ENCODE measurements around the gene ANKDD1B. TPM values are rescaled to one million over a fixed set of nuclear protein-coding genes. Genes with fewer than 3 reads are reported as not detected.
"Not testable (repeated sequence)": the region's sequence is repeated elsewhere in the genome, so short reads cannot be mapped to it uniquely, and the experiment has no call there.

ANKDD1B gene
- total RNA-seq, result 1.7 TPM

DNA sequence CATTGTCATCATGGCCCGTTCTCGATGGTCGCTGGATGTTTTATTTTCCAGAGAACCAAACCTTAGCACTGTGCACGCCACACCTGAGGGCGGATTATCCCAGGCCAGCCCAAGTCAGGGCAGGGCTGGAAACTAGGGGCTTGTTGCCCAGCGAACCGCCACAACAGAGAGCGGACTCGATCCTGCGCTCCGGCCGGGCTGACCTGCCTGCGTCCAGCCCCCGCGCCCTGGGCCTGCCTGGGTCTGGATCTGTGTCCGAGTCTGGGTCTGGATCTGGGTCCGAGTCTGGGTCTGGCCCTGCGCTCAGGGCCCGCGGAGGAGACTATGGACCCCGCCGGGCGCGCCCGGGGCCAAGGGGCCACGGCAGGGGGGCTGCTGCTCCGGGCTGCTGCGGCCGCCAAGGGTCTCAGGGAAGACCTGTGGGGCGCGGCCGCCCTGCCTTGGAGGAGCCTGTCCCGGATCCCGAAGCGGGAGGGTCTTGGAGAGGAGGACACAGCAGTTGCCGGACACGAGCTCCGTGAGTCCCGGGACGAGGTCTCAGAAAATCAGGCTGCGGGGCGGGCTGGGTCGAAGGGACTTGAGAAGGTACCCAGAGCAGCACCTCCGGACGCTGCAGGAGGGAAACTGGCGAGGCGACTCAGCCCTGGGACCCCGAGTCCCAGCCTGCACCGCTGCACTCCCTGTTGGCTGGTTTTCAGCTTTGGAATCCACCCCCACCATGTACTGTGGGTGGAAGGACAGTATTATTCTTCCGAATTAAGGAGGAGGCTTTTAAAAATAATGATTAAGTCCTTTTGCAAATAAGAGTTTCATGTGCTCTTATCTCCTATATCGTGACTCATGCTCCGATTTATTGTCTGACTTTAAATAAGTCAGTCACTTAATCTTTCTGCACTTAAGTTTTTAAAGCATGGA, at the start of gene ANKDD1B:
Gene ANKDD1B, plus strand, starts transcription at position 143 of the 915 bp plus-strand sequence. Its CDS starts 182 bp downstream, at position 325.
- DNase-seq, result peak; percentile 10

- DNase-seq, result not testable (repeated sequence)
These were observed 45.1 kb upstream of the ANKDD1B start for GRCh38 chr5:75565991-75566709.

DNA sequence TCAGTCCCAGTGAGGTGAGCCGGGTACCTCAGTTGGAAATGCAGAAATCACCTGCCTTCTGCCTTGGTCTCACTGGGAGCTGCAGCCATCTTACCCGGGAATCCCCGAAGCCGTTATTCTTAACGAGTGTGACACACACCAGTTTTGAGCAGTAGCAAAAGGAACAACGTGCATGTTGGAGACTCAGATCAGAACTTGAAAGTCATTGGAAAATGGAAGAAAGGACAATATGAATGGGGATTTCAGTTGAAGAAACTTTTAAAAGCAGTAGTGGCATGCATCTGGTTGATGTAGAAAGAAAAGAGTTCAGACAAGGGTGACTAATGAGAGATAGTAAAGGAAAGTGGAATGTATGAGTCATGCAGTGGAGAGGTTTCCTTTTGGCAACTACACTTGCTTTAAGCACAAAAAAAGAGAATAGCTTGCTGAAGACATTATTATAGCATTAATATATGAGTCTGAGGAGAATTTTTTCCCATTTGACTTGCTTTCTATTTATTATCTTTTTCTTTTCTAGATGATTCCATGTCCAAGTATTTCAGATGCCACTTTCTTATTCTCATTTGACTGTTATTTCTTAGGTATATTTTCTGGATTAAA, 44.4 kb upstream of the ANKDD1B start:
- no peak for DNase-seq

- no peak for DNase-seq
These were observed 43.5 kb upstream of the ANKDD1B start for GRCh38 chr5:75567710-75568109.

DNA sequence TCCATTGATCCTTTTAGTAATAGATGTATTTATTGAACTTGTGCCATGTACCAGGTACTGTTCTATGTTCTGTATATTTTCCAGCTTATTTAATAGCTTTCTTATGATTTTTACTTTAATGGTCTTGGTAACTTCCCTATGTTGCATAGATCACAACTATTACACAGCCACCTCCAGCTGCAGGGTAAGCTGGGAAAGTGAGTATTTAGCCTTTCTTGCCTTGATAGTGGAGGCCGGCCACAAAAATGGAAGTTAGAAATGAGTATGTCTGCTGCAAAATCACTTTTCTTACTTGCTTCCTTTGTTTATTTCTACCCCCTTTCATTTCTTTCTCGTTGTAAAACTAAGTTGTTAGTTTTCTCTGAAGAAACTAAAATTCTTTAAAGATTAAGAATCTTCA, 43.1 kb upstream of the ANKDD1B start:
- DNase-seq, result no peak

DNA sequence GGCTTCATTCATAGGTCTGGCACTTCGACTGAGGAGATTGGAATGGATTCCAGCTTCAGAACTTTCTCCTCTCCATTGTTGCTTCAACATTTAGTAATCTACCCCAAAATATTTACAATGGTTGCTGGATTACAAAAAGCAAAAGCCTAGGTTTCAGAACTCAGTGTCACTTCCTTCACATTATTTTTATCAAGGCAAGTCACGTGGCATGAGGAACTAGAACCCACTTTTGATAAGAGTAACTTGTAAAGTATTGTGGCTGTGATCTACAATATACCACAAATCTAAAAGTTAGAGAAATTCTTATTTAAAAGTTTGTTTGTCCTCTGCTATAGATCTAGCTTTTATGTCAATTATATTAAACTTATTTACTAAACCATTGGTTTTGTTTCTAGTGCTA, 39.7 kb upstream of the ANKDD1B start:
- DNase-seq, result no peak

GRCh38 chr5:75574791-75575190, 36.5 kb upstream of the ANKDD1B start:
- no peak for DNase-seq

- not testable (repeated sequence) for DNase-seq
These were observed 33.0 kb upstream of the ANKDD1B start for GRCh38 chr5:75578280-75578679.

DNA sequence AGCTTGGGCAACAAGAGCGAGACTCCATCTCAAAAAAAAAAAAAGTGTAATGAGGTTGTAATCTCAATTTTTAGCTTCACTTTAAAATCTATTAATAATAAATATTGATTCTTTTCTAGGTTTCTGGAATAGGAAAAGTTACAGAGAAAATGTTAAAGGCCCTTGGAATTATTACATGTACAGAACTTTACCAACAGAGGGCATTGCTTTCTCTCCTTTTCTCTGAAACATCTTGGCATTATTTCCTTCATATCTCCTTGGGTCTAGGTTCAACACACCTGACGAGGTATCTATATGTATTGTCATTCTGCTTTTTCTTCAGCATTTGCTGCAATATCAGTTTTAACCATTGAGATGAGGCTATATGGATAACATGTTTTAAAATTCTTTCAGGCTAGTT, 26.6 kb upstream of the ANKDD1B start:
- DNase-seq, result no peak

DNA sequence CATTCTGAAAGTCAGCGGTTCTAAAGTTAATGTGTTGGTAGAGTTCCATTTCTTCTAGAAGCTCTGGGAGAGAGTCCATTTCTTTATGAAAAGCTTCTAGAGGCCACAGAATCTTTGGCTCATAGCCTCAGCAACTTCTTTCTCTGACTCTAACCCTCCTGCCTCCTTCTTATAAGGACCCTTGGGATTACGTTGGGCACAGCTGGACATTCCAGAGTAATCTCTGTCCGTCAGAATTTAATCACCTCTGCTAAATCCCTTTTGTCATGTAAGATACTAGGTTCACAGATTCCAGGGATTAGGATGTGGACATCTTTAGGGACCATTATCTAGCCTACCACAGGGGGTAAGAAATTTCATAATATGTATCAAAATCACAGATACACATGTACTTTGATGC, 22.6 kb upstream of the ANKDD1B start:
- no peak for DNase-seq

- DNase-seq, result no peak
These were observed 10.7 kb upstream of the ANKDD1B start for GRCh38 chr5:75600535-75600934.

GRCh38 chr5:75601567-75601966, 9.7 kb upstream of the ANKDD1B start:
- no peak for DNase-seq

GRCh38 chr5:75601996-75602395, 9.3 kb upstream of the ANKDD1B start:
- no peak for DNase-seq

DNA sequence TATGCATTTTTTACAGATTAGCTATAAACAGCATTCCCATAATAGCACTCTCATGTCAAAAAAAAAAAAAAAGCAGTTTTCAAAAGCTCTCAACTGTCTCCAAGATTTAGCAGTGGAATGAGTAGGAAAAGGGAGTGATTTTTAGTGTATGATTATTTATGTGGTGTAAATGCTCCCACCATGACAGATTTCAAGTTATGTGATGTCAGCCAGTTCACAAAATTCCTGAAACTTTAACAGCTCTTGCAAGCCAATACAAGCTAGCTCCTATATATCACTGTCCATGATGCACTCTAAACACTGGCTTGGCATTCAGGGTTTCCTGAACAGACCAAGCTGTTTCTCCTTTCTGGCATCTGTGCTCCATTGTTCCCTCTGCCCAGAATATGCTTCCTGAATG, 7.9 kb upstream of the ANKDD1B start:
- no peak for DNase-seq

GRCh38 chr5:75603821-75604220, 7.4 kb upstream of the ANKDD1B start:
- no peak for DNase-seq

DNA sequence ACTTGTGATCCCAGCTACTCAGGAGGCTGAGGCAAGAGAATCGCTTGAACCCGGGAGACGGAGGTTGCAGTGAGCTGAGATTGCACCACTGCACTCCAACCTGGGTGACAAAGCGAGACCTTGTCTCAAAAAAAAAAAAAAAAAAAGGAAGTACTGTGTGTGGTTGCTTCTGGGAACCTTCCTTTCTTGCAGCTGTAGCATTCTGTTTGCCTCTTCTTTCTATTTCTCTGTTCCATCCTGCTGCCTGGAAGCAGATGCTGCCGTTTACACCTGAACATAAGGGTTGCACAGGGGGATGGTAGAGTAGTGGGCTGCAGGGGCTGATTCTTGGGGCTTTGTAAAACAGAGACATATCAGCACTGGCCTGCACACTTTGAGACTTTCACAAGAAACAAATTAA, 3.9 kb upstream of the ANKDD1B start:
- not testable (repeated sequence) for DNase-seq

DNA sequence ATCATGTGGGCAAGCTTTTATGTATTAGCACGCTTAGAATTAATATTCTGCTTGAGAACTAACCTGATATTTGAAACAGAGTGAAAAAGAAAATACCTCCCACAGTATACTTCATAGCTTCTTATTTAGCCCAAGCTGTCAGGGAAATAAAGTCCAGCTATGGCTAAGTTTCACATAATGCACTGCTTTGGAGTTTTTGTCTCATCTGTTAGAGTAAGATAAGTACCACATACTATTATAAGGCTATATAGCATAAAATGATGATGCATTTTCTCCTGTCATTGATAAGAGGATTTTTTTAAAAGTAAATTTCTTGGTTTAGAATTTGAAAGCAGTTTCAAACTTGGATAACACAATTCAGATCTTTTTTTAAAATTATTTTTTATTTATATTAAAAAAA, 2.4 kb upstream of the ANKDD1B start:
- DNase-seq, result no peak

DNA sequence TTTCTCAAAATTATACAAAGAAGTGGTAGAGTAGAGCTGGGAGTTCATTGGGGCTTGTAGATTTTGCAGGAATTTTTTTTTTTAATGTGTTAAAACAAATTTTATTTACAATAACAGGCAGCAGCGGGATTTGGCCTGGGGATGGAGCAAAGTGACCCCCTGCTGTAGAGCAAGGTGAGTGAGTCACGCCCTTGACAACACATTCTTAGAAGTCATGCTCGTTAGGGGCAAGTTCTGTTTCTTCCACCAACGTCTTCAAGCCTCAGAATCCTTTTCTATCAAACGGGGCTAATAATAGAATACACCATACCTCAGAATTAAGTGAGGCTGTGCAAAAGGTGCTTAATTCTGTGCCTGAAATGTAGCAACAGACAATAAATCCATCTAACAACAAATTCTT, 1.1 kb upstream of the ANKDD1B start:
- DNase-seq, result no peak

DNA sequence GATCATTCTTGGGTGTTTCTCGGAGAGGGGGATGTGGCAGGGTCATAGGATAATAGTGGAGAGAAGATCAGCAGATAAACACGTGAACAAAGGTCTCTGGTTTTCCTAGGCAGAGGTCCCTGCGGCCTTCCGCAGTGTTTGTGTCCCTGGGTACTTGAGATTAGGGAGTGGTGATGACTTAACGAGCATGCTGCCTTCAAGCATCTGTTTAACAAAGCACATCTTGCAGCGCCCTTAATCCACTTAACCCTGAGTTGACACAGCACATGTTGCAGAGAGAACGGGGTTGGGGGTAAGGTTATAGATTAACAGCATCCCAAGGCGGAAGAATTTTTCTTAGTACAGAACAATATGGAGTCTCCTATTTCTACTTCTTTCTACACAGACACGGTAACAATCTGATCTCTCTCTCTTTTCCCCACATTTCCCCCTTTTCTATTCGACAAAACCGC, 368 bp upstream of the ANKDD1B start:
- DNase-seq, result not testable (repeated sequence)

DNA sequence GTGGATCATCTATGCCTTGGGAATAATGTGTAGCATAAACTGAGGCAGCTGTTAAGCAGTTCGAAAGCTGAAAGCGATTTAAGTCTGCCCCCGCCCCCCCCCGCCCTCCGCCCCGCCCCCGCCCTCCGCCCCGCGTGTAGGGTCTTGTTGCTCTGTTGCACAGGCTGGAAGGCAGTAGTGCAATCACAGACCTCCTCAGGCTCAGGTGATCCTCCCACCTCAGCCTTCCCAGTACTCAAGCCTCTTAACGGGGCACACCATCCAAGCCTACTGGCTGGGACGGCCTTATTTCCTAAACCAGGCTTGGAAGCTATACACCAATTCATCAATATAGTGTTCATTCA, 945 bp downstream of the ANKDD1B start:
- DNase-seq, result no peak

DNA sequence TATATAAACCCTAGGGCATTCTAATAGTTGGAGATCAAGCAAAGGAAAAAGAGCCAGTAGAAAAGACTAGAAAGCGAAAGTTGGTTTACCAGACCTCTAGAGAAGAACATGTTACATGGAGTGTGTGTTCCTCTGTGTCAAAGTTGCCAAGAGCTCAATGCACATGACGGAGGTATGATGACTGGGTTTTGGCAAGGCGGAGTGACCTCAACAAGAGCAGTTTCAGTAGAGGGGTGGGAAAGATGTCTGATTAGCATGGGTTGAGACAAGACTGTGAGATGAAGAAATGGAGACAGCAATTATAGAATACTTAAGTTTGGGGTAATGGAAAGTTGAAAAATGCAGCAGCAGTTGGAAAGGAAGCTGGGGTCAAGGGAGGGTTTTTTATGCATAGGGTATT, 1.6 kb downstream of the ANKDD1B start:
- DNase-seq, result no peak

DNA sequence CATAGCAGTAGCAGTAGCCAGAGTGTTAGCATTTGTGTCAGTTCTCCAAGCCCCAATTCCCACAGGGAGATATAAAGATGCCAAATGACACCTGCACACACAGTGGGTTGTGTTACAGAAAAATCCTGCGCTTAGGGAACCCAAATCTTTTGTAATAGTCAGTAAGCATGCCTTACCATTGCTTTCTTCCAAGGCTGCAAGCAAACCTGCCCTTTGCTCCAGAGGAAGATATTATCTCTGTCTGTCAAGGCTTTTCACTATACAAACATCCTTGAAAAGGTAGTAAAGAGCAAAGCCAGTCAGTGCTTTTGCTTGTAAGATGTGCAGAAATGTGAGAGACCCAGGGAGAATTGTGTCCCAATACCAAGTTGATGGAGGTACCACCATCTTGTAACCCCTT, 2.9 kb downstream of the ANKDD1B start:
- DNase-seq, result no peak

DNA sequence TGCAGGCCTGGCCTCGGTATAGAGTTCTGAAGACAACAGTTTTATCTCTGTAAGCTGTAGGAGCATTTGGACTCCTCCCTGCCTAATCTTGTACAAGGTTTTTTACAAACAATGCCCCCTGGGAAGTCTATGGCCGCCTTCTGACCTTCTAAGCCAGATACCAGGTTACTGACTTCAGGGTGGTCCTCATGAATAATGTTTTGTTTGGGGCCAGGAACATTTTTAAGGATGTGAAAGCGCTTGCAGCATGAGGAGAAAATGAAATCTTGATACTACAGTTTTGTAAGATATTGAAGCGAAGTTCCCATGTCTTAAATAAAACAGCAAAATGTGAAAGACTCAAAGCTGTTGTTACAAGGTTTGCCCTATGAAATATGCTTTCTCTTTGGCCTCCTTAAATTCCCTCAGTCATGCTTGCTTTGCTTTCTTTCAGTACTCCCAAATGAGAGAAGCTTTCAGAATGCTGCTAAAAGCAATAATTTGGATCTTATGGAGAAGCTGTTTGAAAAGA, 5.2 kb downstream of the ANKDD1B start:
- no peak for DNase-seq

Data from occipital lobe (tissue), 2 donors.